DOHH2 (cell line): Measurements from ENCODE around the gene NEK1.
A peak's percentile ranks its signal among the peaks of the same experiment; 100 is the strongest.
"Not testable (repeated sequence)": the region's sequence is repeated elsewhere in the genome, so short reads cannot be mapped to it uniquely, and the experiment has no call there.

ENCODE experiments used
- H3F3A ChIP-seq: fragments of 200-600 bp; sonication (generic), shearing (Covaris generic); 2 replicates; pipeline ENCODE4 v1.6.0; 2016; ENCODE audit warnings: antibody characterized with exemption, mild to moderate bottlenecking; ENCODE audit not compliant: control insufficient read depth, insufficient read depth
- H3K27ac ChIP-seq: fragments of 200-600 bp; sonication (generic); 2 replicates; pipeline ENCODE4 v1.5.1; 2014; ENCODE audit warnings: low read depth, mild to moderate bottlenecking, low read length, moderate library complexity
- H3K27me3 ChIP-seq: fragments of 200-600 bp; sonication (generic); 2 replicates; pipeline ENCODE4 v1.6.1; 2014; ENCODE audit warnings: mild to moderate bottlenecking, low read length, mixed read lengths; ENCODE audit not compliant: control insufficient read depth
- H3K36me3 ChIP-seq: fragments of 200-600 bp; sonication (generic); 2 replicates; pipeline ENCODE4 v1.6.1; 2014; ENCODE audit warnings: mild to moderate bottlenecking, low read length, moderate library complexity, mixed read lengths; ENCODE audit not compliant: control insufficient read depth
- H3K4me1 ChIP-seq: fragments of 200-600 bp; sonication (generic); 2 replicates; pipeline ENCODE4 v1.6.1; 2014; ENCODE audit warnings: mild to moderate bottlenecking, low read length, mixed read lengths; ENCODE audit not compliant: control insufficient read depth
- H3K4me2 ChIP-seq: fragments of 200-600 bp; sonication (generic); 2 replicates; pipeline ENCODE4 v1.6.0; 2014; ENCODE audit warnings: mild to moderate bottlenecking, low read length, moderate library complexity
- H3K4me3 ChIP-seq: fragments of 200-600 bp; sonication (generic); 2 replicates; pipeline ENCODE4 v1.5.1; 2014; ENCODE audit warnings: mild to moderate bottlenecking, low read length, mixed read lengths
- H3K79me2 ChIP-seq: fragments of 200-600 bp; sonication (generic); 2 replicates; pipeline ENCODE4 v1.6.1; 2014; ENCODE audit warnings: mild to moderate bottlenecking, low read length, mixed read lengths; ENCODE audit not compliant: control insufficient read depth
- H3K9me2 ChIP-seq: fragments of 200-600 bp; sonication (generic); replicated peaks from 2 replicates; pipeline ENCODE4 v1.6.1; 2014; ENCODE audit warnings: mild to moderate bottlenecking, low read length, mixed read lengths; ENCODE audit not compliant: control insufficient read depth
- H3K9me3 ChIP-seq: fragments of 200-600 bp; sonication (generic); 2 replicates; pipeline ENCODE4 v1.6.1; 2014; ENCODE audit warnings: antibody characterized with exemption, low read length, mixed read lengths; ENCODE audit not compliant: control insufficient read depth, insufficient read depth
- H4K20me1 ChIP-seq: fragments of 200-600 bp; sonication (generic); 2 replicates; pipeline ENCODE4 v1.6.0; 2014; ENCODE audit warnings: low read depth, mild to moderate bottlenecking, antibody characterized with exemption, low read length, moderate library complexity; ENCODE audit not compliant: control insufficient read depth, insufficient read depth
- CTCF ChIP-seq: fragments of 200-600 bp; sonication (generic); IDR thresholded peaks from one replicate; pipeline ENCODE4 v1.5.1; 2014; ENCODE audit warnings: antibody characterized with exemption, mild to moderate bottlenecking, low read depth, low read length; ENCODE audit not compliant: poor library complexity, severe bottlenecking
- EZH2phosphoT487 ChIP-seq: fragments of 200-600 bp; sonication (generic); IDR thresholded peaks from 2 replicates; pipeline ENCODE4 v1.6.1; 2017; ENCODE audit warnings: borderline replicate concordance, mild to moderate bottlenecking, antibody characterized with exemption, low read length, moderate library complexity, mixed read lengths

The NEK1 gene

GRCh38 chr4:169566021-169566818 lies 46.2 kb downstream of the NEK1 start:
- Histone ChIP-seq H3F3A (no peaks in the 10 kb centered on the region), H3K4me2 (no peak overlapping the region), H3K27ac (no peak overlapping the region), H3K4me3 (no peak overlapping the region), H3K9me2 (no peaks in the 10 kb centered on the region), H3K79me2 (no peaks in the 10 kb centered on the region), H3K36me3 (no peaks in the 10 kb centered on the region), H4K20me1 (no peaks in the 10 kb centered on the region), H3K4me1 (no peaks in the 10 kb centered on the region), H3K27me3 (no peaks in the 10 kb centered on the region), H3K9me3 (no peaks in the 10 kb centered on the region)
- TF ChIP-seq CTCF, result peak; percentile 71
- TF ChIP-seq EZH2phosphoT487, result no peak

- H3K79me2 ChIP-seq, result no peaks in the 10 kb centered on the region
- no peak overlapping the region for H3K27ac ChIP-seq
- no peaks in the 10 kb centered on the region for H3K4me1 ChIP-seq
- TF ChIP-seq EZH2phosphoT487 (no peak), CTCF (no peak)
- H3K27me3 ChIP-seq, result no peaks in the 10 kb centered on the region
- H3K4me2 ChIP-seq, result no peak overlapping the region
- H3F3A ChIP-seq, result no peaks in the 10 kb centered on the region
- H3K4me3 ChIP-seq, result no peak overlapping the region
- no peaks in the 10 kb centered on the region for H3K9me3 ChIP-seq
- H4K20me1 ChIP-seq, result no peaks in the 10 kb centered on the region
- H3K9me2 ChIP-seq, result no peaks in the 10 kb centered on the region
- no peaks in the 10 kb centered on the region for H3K36me3 ChIP-seq
These were observed 46.8 kb downstream of the NEK1 start for GRCh38 chr4:169565606-169566005.

GRCh38 chr4:169557061-169557636 lies 55.2 kb downstream of the NEK1 start:
- Histone ChIP-seq H3K9me3 (peaks cover 7% of the 10 kb centered on the region; the same call in 1 of the 2 replicates), H3F3A (no peaks in the 10 kb centered on the region), H3K4me3 (no peak overlapping the region), H3K4me2 (no peak overlapping the region), H3K4me1 (no peaks in the 10 kb centered on the region), H3K27me3 (no peaks in the 10 kb centered on the region), H3K36me3 (peaks cover 20% of the 10 kb centered on the region), H3K9me2 (no peaks in the 10 kb centered on the region), H3K27ac (no peak overlapping the region), H4K20me1 (no peaks in the 10 kb centered on the region), H3K79me2 (no peaks in the 10 kb centered on the region)
- no peak for TF ChIP-seq CTCF
- no peak for TF ChIP-seq EZH2phosphoT487

GRCh38 chr4:169546548-169546947 lies 65.8 kb downstream of the NEK1 start:
- not testable (repeated sequence) for H3K9me3 ChIP-seq, H3K4me1 ChIP-seq, H3K27ac ChIP-seq, H3K27me3 ChIP-seq, H4K20me1 ChIP-seq, H3K79me2 ChIP-seq, H3K4me3 ChIP-seq, H3K9me2 ChIP-seq, H3F3A ChIP-seq, H3K4me2 ChIP-seq, H3K36me3 ChIP-seq
